GM21737 (cell line): ENCODE measurements around the gene EBNA1BP2.
"Not testable (repeated sequence)": the region's sequence is repeated elsewhere in the genome, so short reads cannot be mapped to it uniquely, and the experiment has no call there.

ENCODE experiments used
- ATAC-seq: cut with Tn5 transposase; IDR thresholded peaks from one replicate; pipeline ENCODE4 v1.9.1; 2021; ENCODE audit warnings: mild to moderate bottlenecking, moderate library complexity; ENCODE audit not compliant: unreplicated experiment

Gene EBNA1BP2, protein sequence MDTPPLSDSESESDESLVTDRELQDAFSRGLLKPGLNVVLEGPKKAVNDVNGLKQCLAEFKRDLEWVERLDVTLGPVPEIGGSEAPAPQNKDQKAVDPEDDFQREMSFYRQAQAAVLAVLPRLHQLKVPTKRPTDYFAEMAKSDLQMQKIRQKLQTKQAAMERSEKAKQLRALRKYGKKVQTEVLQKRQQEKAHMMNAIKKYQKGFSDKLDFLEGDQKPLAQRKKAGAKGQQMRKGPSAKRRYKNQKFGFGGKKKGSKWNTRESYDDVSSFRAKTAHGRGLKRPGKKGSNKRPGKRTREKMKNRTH

GRCh38 chr1:43171876-43172526 lies at the start of gene EBNA1BP2, which contains the start of gene CFAP57:
Gene EBNA1BP2, minus strand, starts transcription at chr1:43172290. Its CDS starts 172 bp downstream, at chr1:43172118.
Gene CFAP57, plus strand, starts transcription at chr1:43172330. Its CDS starts 424 bp downstream, at chr1:43172754.
- peak; percentile 82 for ATAC-seq

DNA sequence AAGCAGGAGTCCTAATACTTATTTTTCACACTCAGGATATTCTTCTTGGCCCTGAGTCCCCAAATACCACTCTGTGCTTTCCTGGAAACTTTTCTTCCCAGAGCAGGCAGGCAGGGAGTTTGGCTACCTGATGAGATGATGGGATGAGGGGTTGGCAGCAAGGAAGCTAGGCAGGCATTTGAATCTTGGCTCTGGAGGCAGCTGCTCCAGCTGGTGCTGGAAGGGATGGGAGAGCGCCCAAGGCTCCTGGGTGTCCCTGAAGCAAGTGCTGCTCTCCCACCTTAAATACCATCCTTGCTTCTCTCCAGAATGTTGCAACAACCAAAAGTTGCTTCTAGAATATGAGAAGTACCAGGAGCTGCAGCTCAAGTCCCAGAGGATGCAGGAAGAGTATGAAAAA lies 49.7 kb upstream of the EBNA1BP2 start:
- no peak for ATAC-seq

- peak; percentile 72 for ATAC-seq
Observed at GRCh38 chr1:43220905-43221778, 49.1 kb upstream of the EBNA1BP2 start.

- ATAC-seq: no peak
Observed at GRCh38 chr1:43217747-43218146, 45.7 kb upstream of the EBNA1BP2 start.

- ATAC-seq: no peak
Observed at GRCh38 chr1:43214501-43215444, 42.7 kb upstream of the EBNA1BP2 start.

- ATAC-seq: not testable (repeated sequence)
Observed at GRCh38 chr1:43208277-43208676, 36.2 kb upstream of the EBNA1BP2 start.

GRCh38 chr1:43207229-43207853 lies 35.3 kb upstream of the EBNA1BP2 start:
- ATAC-seq: no peak

- ATAC-seq: no peak
Observed at GRCh38 chr1:43206600-43207228, 34.6 kb upstream of the EBNA1BP2 start.

GRCh38 chr1:43205671-43206070 lies 33.6 kb upstream of the EBNA1BP2 start:
- ATAC-seq: no peak

DNA sequence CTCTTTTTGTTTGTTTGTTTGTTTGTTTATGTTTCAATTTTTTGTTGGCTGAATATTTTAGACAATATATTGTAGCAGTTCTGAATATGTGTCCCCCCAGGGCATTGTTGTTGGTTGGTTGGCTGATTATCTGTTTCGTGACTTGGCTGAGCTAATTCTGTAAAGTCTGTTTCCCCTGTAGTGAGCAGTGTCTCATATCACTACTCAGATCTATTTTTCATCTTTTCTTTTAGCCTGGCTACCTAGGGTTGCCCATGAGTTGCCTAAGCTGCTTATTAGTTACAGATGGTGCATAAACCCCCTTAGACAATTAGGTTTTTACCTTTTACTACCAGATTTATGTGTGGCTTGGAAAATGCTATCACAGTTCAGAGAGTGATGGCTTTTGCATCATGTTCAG lies 32.3 kb upstream of the EBNA1BP2 start:
- ATAC-seq: no peak

- ATAC-seq: no peak
Observed at GRCh38 chr1:43203859-43204258, 31.8 kb upstream of the EBNA1BP2 start.

DNA sequence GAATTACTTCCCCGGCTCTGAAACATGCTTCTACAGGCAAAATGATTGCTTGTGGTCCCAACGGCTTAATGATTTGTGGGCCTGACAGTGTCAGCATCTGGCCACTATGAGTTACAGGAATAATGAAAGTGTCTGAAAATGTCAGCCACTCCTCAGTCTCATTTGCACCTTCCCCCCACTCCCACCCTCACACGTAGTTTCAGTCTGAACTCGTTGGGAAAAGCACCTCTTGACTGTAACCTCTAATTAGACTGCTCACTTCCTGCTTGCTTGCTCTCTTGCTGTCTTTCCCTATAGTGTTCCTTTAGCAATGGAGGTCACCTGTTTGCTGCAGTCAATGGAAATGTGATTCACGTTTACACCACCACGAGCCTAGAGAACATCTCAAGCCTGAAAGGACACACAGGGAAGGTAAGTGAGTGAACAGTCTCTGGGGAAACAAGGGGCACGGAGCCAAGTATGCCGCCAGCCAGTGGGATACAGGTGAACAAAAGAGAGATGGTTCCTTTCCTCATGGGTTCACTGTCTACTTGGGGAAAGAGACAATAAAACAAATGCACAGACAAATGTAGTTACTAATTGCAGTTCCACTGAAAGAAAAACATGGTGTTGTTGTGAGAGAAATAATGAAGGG lies 27.1 kb upstream of the EBNA1BP2 start:
- ATAC-seq: peak; percentile 68

DNA sequence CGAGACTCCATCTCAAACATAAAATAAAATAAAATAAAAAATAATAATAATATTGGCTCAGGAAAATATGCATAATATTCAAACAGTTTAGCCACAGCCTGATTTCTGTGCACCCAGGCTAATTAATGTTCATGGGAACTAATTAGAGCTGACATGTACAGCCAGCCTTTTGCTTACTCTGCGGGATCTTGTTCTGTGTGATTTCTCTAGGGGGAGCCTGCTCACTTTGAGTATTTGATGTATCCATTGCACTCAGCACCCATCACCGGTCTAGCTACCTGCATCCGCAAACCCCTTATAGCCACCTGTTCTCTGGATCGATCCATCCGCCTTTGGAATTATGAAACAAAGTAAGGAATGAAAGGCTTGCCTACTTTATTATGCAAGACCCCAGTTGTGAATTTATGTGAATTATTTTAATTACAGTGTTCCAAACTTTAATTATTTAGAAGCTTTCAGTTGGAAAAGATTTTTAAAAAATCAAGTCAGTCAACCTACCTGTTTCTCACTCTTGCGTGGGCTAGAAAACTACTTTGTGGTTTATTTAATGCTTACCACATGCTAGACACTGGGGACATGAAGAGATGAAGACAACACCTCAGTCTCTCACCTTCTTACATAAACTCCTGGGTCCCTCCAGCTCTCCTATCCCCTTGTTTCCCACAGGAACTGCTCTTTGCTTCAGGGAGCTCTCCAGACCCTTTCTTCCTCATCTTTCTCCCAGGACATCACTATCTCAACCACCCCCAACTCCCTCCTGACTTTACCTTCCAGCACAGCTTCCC lies 25.4 kb upstream of the EBNA1BP2 start:
- no peak for ATAC-seq

DNA sequence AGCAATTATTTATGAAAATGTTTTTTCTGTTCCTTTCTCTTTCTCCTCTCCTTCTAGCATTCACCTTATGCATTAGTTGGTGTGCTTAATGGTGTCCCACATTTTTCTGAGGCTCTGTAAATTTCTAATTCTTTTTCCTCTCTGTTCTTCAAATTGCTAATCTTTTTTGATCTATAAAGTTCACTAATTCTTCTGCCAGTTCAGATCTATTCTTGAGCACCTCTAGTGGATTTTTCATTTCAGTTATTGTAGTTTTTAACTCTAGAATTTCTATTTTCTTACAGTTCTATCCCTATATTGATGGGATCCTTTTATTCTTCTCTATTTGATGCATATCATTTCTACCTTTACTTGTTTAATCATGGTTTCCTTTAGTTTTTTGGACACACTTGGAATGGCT lies 22.4 kb upstream of the EBNA1BP2 start:
- ATAC-seq: no peak

DNA sequence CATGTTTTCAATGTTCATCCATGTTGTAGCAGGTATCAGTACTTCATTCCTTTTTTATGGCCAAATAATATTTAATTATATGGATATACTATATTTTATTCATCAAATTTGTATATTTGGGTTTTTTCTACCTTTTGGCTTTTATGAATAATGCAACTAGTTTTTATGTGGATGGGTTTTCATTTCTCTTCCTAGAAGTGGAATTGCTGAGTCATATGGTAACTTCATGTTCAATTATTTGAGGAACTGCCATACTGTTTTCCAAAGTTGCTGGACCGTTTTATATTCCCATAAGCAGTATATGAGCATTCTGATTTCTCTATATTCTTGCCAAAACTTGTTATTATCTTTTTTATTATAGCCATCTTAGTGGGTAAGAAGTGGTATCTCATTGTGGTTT lies 16.0 kb upstream of the EBNA1BP2 start:
- no peak for ATAC-seq

- no peak for ATAC-seq
Observed at GRCh38 chr1:43184995-43185394, 12.9 kb upstream of the EBNA1BP2 start.

GRCh38 chr1:43184388-43184787 lies 12.3 kb upstream of the EBNA1BP2 start:
- no peak for ATAC-seq

DNA sequence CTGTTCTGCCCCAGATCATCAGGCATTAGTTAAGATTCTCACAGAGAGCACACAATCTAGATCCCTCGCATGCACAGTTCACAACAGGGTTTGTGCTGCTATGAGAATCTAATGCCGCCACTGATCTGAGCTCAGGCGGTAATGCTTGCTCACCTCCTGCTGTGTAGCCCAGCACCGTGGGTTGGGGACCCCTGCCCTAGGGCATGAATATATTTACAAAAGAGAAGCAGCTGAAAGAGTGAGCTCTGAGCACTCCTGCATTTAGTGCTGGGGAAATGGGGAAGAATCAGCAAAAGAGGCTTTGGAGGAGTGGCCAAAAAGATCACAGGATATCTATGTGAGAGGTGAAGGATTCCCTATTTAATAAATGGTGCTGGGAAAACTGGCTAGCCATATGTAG lies 5.6 kb upstream of the EBNA1BP2 start:
- ATAC-seq: no peak
